Stimulated activated CD4-positive, alpha-beta T cell treated with anti-CD3 and anti-CD28 coated beads, TNF-alpha, amount 100 ng/mL, for 4 hours (primary cell): ENCODE measurements around the gene FKBP5.
"Not testable (repeated sequence)": the region's sequence is repeated elsewhere in the genome, so short reads cannot be mapped to it uniquely, and the experiment has no call there.

Experiments
- DNase-seq, 3 experiments: peaks; one replicate each; pipeline ENCODE4 v3.0.0-alpha.2; 2020; ENCODE audit warnings: low read depth in 3 of 3

FKBP5 gene

DNA sequence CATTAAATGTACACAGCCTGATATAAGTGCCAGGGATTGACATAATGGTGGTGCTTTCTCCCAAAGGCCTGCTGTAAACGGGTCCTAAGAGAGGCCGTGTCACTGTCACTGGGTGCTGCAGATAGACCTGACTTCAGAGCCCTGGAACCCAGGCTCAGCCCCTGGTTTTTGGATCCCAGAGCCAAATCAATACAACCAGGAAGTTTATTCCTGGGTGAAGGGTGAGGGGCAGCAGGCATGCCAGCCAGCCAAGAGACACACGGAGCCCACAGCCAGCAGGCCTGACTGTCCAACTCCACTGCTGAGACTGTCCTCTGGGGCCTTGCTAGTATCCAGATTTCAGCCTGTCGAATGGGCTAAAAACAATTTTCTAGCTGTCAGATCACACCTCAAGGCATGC, 35.3 kb upstream of the FKBP5 start:
- DNase-seq = no peak

DNA sequence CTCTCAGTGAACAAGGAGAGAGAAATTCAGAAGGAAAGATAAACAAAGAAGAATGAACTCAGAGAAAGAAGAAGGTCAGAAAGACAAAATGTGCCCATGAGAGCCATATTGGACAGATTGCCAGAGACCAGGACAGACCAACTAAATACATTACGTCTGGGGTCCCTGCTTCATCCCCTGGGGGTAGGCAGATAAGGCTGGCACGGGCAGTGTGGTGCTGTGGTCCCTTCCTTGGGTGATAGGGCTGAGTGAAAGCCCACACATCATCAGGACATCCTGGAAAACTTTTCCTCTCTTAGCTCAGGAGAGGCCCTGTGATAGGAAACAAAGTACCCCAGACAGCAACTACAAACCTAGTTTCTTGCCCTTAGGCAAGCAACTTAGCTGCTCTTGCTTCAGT, 34.9 kb upstream of the FKBP5 start:
- no peak for DNase-seq

DNA sequence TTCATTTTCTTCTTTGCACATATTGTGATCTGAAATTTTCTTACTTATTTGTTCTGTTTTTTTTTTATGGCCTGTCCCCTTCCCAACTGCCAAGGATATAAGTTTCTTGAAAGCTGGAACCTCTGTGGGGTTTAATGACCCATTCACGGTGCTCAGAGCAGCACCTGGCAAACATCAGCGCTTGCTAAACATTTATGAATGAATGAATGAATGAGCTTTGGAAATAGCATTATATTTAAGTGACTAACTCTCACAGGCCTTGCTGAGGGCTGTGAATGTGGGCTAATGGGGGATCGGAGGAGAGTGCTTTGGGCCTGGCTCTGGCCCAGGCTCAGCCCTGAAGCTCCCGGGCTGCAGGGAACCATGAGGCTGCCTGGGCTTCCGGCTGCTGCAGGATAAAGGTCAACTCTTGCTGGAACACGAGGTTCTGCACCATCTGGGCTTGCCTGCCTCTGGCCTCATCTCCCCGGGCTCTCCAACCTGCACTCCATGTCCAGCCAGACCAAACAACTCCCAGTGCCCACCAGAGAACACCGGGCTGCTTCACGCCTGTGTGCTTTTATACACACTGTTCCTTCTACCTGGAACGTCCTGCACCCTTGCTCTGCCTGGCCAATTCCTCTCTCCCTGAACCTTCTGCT, 33.5 kb upstream of the FKBP5 start:
- DNase-seq = no peak

DNA sequence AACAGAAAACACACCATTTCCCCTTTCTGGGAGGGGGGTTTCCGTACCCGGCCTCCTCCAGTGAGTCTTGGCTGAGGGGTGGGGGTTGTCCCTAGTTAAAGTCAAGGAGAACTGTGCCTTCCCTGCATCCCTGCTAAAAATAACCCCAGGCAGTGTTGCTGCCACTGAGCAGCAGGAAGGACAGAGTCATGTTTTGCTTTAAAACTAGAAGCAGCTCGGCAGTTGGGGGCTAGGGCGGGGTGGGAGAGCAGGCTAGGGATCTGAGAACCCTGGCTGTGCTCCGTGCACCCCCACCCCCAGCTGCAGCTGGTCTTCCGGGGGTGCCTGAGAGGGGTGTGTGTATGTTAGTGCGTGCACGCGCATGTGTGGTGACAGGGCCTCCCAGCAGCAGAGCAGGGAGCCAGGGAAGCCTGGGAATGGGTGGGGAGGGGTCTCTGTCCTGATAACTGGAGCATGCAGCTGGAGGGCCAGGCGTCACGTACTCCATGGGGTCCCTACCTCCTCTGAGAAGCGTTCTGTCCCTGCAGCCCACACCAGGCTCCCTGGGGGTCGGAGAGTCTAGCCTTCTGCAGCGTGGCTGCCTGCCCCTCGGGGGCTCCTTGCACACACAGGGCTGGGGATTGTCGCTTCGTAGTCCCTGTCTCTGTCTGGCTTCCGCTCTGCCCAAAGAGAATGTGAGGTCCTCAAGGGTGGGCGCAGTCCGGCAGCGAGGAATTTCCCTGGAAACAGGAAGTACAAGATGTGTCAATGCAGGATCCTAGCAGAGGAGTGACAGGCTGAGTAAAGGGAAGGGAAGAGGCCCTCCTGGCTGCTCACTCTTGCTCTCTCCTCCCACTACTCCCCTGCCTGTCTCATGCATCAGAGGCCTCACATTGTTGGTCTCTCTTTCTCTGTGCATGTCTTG, 31.4 kb upstream of the FKBP5 start:
- no peak for DNase-seq

DNA sequence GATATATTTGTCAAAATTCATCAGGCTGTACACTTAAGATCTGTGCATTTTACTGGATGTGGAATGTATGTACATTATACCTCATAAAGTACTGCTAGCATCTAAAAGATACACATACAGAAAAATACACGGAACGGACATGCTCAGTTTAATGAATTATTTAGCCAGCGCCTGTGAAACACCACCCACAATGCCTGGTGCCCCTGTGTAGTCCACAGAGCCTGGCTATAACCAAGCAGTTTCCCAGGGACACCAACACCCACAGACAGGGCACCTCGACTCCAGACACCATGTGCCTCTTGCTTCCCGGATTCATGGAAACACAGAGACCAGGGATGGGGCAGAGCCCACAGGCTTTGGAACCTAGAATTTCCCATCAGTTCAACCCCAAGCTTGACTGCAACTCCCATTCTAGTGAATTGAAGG, 30.7 kb upstream of the FKBP5 start:
- DNase-seq = no peak

DNA sequence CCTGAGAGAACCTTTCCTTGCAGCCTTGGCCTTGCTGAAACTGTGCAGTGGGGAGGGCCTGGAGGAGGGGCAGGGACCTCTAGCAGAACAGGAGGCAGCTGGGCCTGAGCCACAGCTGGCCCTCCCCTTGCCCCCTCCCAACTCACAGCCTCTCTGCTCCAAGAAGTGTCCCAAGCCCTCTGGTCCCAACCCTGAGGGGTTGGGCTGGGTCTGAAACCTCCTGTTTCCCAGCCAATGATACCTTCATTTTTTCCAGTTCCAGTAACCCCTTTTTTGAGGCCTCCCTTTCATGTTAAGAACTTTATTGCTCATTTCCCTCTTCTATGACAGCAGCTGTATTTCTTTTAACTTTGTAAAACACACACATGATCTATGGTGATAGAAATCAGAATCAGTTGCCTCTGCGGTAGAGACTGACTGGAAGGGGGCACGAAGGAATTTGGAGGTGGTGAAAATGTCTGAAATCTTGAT, 30.2 kb upstream of the FKBP5 start:
- no peak for DNase-seq

DNA sequence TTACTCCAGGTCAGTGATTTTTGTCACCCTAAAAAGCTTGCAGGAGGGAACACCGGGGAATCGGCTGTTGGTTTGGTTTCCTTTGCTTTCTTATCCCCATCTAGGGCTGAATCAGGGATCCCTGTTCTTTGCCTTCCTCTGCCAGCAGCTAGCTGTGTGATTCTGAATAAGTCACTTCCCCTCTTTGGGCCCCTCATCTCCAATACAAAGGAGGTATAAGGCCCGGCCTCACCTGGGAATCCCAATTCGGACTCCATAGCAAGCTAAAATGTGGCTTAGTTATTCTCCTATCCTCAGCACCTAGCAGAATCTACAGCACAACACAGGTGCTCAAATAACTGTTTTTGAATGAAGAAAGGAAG, 29.6 kb upstream of the FKBP5 start:
- DNase-seq = no peak

DNA sequence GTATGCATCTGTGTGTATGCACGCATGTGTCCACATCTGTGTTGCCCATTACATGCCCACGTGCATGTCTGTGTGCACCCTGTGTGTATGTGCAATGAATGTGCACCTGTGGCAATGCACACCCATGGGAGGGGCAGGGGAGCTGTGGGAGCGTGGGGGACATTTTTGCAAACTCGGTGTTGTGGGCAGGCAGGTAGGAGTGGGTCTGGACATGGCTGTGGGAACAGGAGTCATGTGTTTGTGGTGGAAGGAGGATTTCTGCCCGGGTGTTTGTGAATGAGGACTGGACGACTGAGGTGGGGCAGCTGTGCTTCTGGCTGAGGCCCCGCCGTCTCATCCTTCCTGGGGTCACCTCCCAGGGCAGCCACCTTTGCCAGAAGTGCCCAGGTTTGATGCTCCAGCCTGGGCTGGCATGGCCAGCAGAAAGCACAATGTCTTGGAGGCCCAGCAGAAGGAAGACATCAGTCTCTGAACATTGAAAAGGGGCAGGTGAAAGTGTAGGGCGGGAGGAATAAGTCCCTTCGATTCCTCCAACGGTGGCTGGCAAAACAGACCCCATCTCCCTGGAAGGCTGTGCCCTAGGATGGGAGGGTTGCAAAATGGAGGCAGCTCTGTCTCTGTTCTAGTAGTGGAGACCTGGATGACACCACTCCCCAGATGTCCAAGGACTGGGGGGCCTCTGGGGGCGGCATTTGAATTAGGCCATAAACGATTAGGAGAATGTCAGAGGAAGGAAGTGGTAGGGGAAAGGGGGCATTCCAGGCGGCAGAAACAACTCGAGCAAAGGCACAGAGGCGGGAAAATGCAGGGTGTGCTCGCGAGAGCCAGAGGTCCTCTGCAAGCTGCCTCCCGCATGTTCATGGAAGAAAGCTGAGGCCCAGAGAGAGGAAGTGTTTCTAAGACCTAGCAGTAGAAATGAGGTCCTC, 29.0 kb upstream of the FKBP5 start:
- no peak for DNase-seq

DNA sequence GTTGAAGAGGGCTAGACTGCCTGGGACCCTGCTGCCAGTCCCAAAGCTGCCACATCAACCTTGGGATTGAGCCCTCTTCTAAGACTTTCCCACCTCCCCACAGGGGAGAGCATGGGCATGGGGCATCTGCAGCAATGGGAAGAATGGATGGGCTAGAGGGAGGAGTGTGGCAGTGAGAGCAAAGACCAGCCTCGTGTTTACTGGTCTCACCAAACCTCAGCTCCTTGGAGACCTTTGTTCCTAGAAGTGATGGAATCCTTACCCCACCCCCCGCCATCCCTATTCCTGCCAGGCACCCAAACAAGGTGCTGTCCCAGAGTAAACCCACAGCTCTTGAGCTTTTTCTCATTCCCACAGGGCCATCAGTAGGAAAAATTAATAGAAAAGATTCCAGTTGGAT, 28.1 kb upstream of the FKBP5 start:
- DNase-seq = no peak

DNA sequence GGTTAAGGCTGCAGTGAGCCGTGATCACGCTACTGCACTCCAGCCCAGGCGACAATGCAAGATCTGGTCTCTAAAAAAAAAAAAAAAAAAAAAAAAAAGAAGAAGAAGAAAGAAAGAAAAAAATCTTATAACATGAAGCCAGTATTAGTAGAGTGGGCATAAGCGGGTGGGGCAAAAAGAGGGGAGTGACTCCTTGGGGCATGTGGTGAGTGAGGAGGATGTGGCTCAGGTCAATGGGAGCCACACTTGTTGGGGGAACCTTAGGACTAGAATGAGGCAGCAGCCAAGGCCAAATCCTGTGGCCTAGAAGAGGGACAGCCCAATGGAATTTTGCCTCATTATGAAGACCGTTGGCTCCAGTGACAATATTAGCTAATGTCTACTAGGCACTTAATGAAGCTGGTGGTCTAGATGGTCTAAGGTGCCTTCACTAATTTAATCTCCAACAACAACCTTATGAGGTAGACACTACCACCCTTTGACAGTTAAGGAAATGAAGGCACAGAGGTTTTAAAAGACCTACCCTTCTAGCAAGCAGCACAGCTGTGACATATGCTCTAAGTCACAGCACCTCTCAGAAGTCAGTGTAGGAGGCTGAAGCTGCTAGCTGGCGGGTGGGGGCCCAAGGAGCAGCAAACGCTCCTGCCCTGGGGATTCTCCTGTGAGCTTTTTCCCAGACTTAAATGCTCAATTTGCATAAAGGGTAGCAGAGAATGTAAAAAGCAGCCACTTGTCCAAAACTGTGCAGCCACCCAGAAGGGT, 24.5 kb upstream of the FKBP5 start:
- DNase-seq = no peak

DNA sequence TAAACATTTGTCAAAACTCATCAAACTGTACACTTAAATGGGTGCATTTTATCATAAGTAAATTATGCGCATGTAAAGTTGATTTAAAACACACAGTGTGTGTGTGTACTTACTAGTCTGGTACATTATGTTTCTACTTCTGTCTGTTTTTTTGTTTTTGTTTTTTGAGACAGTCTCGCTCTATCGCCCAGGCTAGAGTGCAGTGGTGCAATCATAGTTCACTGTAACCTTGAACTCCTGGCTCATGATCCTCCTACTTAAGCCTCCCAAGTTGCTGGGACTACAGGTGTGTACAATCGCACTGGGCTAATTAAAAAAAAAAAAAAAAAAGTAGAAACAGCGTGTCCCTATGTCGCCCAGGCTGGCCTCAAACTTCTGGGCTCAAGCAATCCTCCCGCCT, 23.0 kb upstream of the FKBP5 start:
- DNase-seq = no peak

DNA sequence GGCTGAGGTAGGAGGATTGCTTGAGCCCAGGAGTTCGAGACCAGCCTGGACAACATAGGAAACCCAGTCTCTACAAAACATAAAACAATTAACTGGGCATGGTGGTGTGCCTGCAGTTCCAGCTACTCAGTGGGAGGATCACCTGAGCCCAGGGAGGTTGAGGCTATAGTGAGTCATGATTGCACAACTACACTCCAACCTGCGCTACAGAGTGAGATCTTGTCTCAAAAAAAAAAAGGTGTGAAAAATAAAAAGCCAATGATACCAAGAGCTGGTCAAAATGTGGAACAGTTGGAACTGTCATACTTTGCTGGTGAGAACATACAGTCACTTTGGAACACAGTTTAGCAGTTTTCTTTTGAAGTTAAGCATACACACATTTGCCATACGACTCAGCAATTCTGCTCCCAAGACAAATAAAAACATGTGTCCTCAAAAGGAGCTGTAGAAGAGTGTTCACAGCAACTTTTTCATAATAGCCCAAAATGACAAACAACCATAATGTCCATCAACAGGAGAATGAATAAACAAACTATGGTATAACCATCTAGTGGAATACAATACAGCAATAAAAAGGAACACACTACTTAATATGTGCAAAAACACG, 21.6 kb upstream of the FKBP5 start:
- no peak for DNase-seq

DNA sequence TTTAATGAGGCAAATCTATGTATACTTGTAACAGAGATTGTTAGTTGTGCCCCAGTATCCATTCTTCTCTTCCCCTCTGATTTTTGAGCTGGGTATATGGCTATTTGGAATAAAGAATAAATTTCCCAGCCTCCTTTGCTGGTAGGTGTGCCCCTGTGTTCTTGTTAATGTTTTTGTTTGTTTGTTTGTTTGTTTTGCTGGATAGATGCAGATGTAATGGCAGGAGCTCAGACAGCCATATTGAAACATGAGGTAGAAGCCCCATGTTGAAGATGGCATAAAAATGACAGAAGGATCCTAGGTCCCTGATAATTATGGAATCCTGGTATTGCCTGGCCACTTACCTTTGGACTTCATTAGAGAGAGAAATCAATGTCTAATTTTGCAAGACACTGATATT, 19.9 kb upstream of the FKBP5 start:
- no peak for DNase-seq

DNA sequence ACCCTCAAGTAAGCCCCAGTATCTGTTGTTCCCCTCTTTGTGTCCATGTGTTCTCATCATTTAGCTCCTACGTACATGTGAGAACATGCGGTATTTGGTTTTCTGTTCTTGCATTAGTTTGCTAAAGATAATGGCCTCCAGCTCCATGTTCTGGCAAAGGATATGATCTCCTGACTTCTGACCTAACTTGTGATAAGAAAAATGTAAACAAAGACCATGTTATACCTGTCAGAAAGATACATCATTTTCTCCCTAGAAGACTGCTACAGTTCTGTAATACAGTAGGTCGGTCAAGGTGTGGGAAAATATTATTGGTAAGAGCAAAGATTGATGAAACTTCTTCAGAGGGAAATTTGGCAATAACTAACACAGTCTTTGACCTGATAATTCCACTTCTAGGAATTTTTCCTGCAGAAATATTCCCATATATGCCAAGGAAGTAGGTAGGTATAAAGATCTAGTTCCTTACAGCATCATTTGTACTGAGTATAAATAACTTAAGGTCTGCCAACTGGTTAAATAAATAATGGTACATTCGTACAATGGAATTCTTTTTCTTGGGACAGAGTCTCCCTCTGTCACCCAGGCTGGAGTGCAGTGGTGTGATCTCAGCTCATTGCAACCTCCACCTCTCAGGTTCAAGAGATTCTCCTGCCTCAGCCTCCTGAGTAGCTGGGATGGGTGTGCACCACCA, 19.1 kb upstream of the FKBP5 start:
- no peak for DNase-seq

DNA sequence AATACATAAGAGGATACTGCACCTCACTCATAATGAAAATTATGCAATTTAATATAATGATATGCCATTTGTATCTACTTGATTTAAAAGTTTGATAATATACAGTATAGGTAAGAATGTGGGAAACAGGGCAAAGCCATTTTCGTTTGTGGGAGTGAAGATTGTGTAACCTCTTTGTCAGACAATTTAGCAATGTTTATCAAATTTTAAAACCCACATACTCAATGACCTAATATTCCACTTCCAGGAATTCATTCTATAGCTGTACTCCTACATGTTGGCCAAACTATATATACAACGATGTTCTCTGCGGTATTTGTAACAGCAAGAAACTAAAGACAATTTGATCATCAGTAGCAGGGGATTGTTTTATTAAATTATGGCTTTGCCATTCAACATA, 17.8 kb upstream of the FKBP5 start:
- DNase-seq = no peak

DNA sequence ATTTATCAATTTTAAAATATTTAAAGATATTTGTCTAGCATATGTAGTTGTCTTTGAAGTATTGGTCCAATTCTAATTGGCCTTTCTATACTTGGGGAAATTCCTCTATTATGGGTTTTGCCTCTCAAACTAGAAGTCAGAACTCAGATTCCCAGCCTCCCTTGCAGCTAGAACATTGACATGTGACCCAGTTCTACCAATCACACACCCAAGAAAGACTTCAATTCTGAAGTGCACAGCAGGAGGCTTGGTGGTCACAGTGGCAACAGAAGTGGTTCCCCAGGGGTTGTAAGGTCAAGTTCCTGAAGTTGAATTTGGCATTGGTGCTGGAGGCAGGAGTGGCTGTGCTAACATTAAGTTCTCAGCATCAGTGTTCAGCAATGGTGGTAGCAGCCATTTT, 14.8 kb upstream of the FKBP5 start:
- no peak for DNase-seq

DNA sequence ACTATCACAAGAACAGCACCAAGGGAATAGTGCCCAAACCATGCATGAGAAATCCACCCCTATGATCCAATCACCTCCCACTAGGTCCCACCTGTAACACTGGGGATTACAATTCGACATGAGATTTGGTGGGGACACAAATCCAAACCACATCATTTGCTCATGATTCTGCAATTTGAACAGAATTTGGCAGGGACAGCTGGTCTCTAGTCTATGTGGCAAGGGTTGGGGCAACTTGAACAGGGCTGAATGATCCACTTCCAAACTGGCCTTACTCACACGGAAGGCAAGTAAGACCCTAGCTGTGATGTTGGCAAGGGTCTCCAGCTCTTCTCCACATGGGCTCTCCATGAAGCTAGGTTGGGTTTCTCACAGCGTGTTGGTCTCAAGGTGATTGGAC, 10.1 kb upstream of the FKBP5 start:
- no peak for DNase-seq

DNA sequence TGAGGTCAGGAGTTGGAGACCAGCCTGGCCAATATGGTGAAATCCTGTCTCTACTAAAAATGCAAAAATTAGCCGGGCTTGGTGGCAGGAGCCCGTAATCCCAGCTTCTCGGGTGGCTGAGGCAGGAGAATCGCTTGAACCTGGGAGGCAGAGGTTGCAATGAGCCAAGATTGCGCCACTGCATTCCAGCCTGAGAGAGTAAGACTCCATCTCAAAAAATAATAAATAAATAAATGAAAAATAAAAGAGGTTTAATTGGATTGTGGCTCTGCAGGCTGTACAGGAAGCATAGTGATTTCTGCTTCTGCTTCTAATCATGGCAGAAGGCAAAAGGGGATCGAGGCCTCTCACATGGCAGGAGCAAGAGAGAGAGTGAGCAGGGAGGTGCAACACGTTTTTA, 9.7 kb upstream of the FKBP5 start:
- DNase-seq = not testable (repeated sequence)

DNA sequence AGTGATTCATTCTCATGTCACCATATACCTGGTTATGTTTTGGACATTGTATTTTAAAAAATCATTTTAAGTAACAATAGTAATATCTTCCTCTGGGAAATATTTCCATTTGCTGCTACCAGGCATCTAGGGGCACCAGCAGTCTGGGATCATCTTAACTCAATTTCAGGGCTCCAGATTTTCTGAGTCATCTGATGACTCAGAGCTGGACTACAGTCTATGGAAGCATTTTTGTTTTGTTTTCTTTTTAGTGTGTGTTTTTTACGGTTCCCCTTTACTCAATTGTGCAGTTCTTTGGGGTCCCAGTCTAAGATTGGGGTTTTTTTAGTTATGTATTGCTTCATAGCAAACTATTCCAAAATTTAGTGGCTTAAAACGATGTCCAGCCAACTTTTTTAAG, 5.7 kb upstream of the FKBP5 start:
- DNase-seq = no peak

DNA sequence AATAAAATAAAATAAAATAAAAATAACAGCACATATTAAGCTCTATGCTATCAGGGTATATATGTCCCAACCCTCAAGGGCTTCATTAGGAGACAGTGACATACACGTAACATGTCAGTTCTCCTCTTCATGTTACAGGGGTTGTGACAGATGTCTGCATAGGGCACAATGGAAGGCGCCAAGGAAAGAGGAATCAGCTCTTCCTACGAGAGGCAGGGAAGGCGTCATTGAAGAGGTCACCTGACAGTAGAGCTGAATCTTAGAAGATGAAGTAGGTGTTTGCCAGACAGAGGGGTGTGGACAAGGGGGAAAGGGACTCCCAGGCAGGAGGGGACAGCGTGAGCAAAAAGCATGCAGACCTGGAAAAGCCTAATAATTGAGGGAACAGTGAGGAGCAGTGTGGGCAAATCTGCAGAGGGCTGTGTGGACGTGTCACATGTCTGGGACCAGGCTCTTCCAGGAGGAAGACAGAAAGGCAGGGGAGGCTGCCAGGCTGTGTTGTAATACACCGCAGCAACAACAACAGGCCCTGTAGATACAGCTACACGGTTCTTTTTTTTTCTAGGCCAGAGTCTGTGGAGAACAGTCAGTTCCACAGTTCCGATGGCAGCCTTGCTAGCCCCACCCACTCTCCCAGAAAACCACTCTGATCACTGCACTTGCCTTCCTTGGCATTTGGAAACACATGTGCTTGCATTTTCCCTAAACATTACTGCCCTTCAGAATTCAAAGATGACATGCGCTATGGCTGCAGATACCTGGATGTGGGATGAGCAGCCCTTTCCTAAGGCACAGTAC, 2.5 kb upstream of the FKBP5 start:
- no peak for DNase-seq
